HUES48 (cell line): ENCODE results near the gene IDI1.

Experiments
- H3K27ac ChIP-seq: one replicate; pipeline ENCODE4 v1.7.0; 2013; ENCODE audit warnings: low read depth, low read length, inconsistent platforms
- H3K27me3 ChIP-seq: 2 replicates; pipeline ENCODE4 v1.6.1; 2013; ENCODE audit warnings: mild to moderate bottlenecking, low read length; ENCODE audit not compliant: control insufficient read depth, insufficient read depth
- H3K36me3 ChIP-seq: 2 replicates; pipeline ENCODE4 v1.6.1; 2013; ENCODE audit warnings: low read length; ENCODE audit not compliant: control insufficient read depth, insufficient read depth
- H3K4me1 ChIP-seq: 2 replicates; pipeline ENCODE4 v1.6.1; 2013; ENCODE audit warnings: mild to moderate bottlenecking, low read length; ENCODE audit not compliant: control insufficient read depth, insufficient read depth
- H3K4me3 ChIP-seq: 2 replicates; pipeline ENCODE4 v1.5.1; 2013; ENCODE audit warnings: mild to moderate bottlenecking, low read depth, low read length
- H3K9ac ChIP-seq: 2 replicates; pipeline ENCODE4 v1.6.1; 2013; ENCODE audit warnings: mild to moderate bottlenecking, low read depth, low read length, moderate library complexity
- H3K9me3 ChIP-seq: 2 replicates; pipeline ENCODE4 v1.6.1; 2013; ENCODE audit warnings: low read length; ENCODE audit not compliant: control insufficient read depth, insufficient read depth

Gene IDI1

DNA sequence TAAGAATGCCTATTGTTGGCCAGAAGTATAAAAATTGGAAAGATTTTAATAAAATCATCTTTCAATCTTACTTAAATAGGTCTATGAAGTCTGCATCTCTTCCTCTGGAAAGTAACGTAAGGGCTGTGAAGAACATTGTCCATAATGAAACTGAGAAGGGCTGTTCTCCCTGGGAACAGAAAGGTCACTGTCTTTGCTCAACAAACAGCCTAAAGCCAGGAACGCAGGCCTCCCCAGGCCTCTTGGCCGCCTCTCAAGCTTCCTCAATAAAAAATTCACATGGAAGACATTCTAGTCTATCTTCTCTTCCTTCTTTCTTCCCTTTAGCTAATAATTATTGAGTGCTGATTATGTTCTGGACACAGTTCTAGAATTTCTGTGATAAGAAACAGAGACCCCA is 14.2 kb downstream of the IDI1 start:
- Histone ChIP-seq H3K27ac (no peak overlapping the region), H3K27me3 (no peaks in the 10 kb centered on the region), H3K4me1 (peaks cover 10% of the 10 kb centered on the region), H3K9me3 (no peaks in the 10 kb centered on the region), H3K4me3 (no peak overlapping the region), H3K36me3 (peaks cover 12% of the 10 kb centered on the region), H3K9ac (no peak overlapping the region)

- Histone ChIP-seq H3K27ac (no peak overlapping the region), H3K27me3 (no peaks in the 10 kb centered on the region), H3K9me3 (no peaks in the 10 kb centered on the region), H3K9ac (no peak overlapping the region), H3K4me3 (no peak overlapping the region), H3K36me3 (peaks cover 5% of the 10 kb centered on the region; the same call in 1 of the 2 replicates), H3K4me1 (peaks cover 11% of the 10 kb centered on the region)
Observed at GRCh38 chr10:1033601-1034000, 15.3 kb downstream of the IDI1 start.

- no peaks in the 10 kb centered on the region for H3K9me3 ChIP-seq
- no peak overlapping the region for H3K9ac ChIP-seq
- peaks cover 8% of the 10 kb centered on the region; the same call in 1 of the 2 replicates for H3K4me1 ChIP-seq
- H3K4me3 ChIP-seq: no peak overlapping the region
- no peaks in the 10 kb centered on the region for H3K36me3 ChIP-seq
- no peak overlapping the region for H3K27ac ChIP-seq
- no peaks in the 10 kb centered on the region for H3K27me3 ChIP-seq
Observed at GRCh38 chr10:1029838-1030237, 19.1 kb downstream of the IDI1 start.

- H3K4me3 ChIP-seq: no peak overlapping the region
- no peak overlapping the region for H3K27ac ChIP-seq
- no peaks in the 10 kb centered on the region for H3K27me3 ChIP-seq
- H3K36me3 ChIP-seq: no peaks in the 10 kb centered on the region
- peaks cover 8% of the 10 kb centered on the region; the same call in 1 of the 2 replicates for H3K4me1 ChIP-seq
- no peak overlapping the region for H3K9ac ChIP-seq
- no peaks in the 10 kb centered on the region for H3K9me3 ChIP-seq
Observed at GRCh38 chr10:1026578-1026977, 22.3 kb downstream of the IDI1 start.

DNA sequence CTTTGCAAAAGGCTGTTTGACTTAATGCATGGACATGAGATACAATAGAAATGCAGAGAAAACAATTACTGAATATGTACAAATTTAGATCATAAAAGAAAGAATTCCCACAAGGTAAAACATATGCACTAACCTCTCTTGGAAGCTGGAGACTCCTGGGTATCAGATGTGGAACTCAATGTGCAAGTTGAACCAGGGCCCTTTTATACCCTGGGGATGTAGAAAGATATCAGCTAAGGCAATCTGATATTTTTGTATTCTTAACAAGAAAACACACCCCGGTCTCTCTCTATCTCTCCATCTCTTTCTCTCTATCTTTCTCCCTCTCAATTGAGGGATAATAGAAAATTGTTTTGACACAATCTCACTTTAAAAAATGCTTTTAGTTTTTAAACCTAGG is 23.2 kb downstream of the IDI1 start, which contains the start of gene IDI2:
Gene IDI2, minus strand, starts transcription at position 177 of the 400 bp plus-strand sequence. CDS start 1,136 bp downstream, outside the sequence.
- H3K36me3 ChIP-seq: peaks cover 2% of the 10 kb centered on the region; the same call in 1 of the 2 replicates
- no peak within 1 kb of the TSS for H3K27ac ChIP-seq

DNA sequence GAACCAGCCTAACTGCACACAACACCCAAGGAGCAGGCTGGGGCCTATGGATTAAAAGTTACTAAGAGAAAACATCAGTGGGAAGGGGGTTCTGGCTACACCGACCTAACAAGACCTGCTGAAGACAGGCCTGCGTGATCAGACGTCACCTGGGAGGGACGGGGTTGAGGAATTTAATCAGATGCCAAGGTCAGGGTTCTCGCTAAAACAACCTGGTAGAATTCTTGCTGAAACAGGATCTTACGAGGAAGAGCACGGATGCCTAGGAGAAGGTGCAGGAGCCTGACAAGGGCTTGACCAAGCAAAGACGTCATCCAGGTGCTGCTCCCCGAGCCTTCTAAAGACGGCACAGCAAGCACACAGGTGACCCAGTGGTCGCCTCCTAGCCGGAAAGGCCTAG is 24.8 kb downstream of the IDI1 start:
- Histone ChIP-seq H3K9ac (no peak overlapping the region), H3K4me3 (no peak overlapping the region), H3K4me1 (no peaks in the 10 kb centered on the region), H3K9me3 (no peaks in the 10 kb centered on the region), H3K27ac (no peak overlapping the region), H3K36me3 (peaks cover 16% of the 10 kb centered on the region), H3K27me3 (no peaks in the 10 kb centered on the region)

More for the DNA sequence above, 23.2 kb downstream of the IDI1 start, which contains the start of gene IDI2:
- Histone ChIP-seq H3K9ac (no peak within 1 kb of the TSS), H3K4me3 (no peak within 1 kb of the TSS), H3K4me1 (peaks cover 8% of the 10 kb centered on the region; the same call in 1 of the 2 replicates), H3K9me3 (no peaks in the 10 kb centered on the region), H3K27me3 (no peaks in the 10 kb centered on the region)

DNA sequence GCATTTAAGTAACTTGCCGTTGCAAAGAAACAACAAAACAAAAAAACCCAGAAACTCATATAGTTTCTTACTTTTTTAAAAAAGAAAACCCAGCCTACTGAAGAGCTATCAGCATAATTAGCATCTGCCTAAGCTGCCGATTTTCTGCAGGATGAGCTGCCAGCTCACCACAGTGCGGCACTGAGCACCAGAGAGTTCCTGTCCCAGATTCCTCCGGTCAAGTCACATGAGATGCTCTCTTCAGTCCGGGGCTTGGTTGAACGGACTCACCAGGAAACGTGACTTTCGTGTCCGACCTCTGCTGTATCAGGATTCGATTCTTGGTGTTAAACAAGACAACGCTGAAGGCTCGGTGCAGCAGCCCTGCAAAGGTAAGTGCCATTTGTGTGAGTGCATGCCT is 26.5 kb downstream of the IDI1 start:
- Histone ChIP-seq H3K9ac (no peak overlapping the region), H3K4me1 (no peaks in the 10 kb centered on the region), H3K4me3 (no peak overlapping the region), H3K36me3 (peaks cover 28% of the 10 kb centered on the region), H3K27me3 (no peaks in the 10 kb centered on the region), H3K27ac (peak overlapping the region; percentile 6), H3K9me3 (no peaks in the 10 kb centered on the region)

- Histone ChIP-seq H3K4me1 (no peaks in the 10 kb centered on the region), H3K27me3 (no peaks in the 10 kb centered on the region), H3K9ac (no peak overlapping the region), H3K27ac (no peak overlapping the region), H3K4me3 (no peak overlapping the region), H3K9me3 (no peaks in the 10 kb centered on the region), H3K36me3 (peaks cover 42% of the 10 kb centered on the region)
Observed at GRCh38 chr10:1020958-1021357, 28.0 kb downstream of the IDI1 start.

- Histone ChIP-seq H3K4me1 (no peaks in the 10 kb centered on the region), H3K36me3 (peaks cover 47% of the 10 kb centered on the region), H3K9ac (no peak overlapping the region), H3K27me3 (no peaks in the 10 kb centered on the region), H3K27ac (no peak overlapping the region), H3K4me3 (no peak overlapping the region), H3K9me3 (no peaks in the 10 kb centered on the region)
Observed at GRCh38 chr10:1020460-1020859, 28.5 kb downstream of the IDI1 start.

GRCh38 chr10:1019362-1019761 is 29.6 kb downstream of the IDI1 start:
- peaks cover 56% of the 10 kb centered on the region for H3K36me3 ChIP-seq
- H3K4me1 ChIP-seq: no peaks in the 10 kb centered on the region
- H3K9me3 ChIP-seq: no peaks in the 10 kb centered on the region
- no peak overlapping the region for H3K27ac ChIP-seq
- no peak overlapping the region for H3K9ac ChIP-seq
- no peaks in the 10 kb centered on the region for H3K27me3 ChIP-seq
- no peak overlapping the region for H3K4me3 ChIP-seq

- H3K36me3 ChIP-seq: peaks cover 88% of the 10 kb centered on the region
- no peak overlapping the region for H3K27ac ChIP-seq
- H3K9ac ChIP-seq: no peak overlapping the region
- no peak overlapping the region for H3K4me3 ChIP-seq
- H3K9me3 ChIP-seq: no peaks in the 10 kb centered on the region
- H3K27me3 ChIP-seq: no peaks in the 10 kb centered on the region
- H3K4me1 ChIP-seq: no peaks in the 10 kb centered on the region
Observed at GRCh38 chr10:1015688-1016087, 33.2 kb downstream of the IDI1 start.

DNA sequence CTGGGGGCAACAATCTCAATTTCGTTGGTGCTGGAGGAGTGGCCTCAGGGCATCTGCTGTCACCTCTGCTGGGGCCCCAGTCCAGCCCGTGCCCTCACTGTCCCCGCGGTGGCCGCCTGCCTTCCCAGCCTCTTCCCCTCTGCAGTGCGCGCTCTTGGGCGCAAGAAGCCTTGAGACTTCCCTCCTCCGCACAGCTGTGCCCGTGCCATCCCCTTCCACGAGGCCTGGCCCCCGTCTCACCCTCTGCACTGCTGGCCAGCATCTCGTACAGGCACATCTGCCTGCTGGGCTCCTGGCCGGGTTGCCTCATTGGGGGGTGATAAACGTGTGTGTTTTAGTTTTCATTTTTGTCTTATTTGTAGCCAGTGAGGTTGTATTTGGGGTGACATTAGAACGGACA is 37.2 kb downstream of the IDI1 start:
- Histone ChIP-seq H3K27ac (no peak overlapping the region), H3K4me3 (no peak overlapping the region), H3K36me3 (peaks cover 93% of the 10 kb centered on the region), H3K4me1 (no peaks in the 10 kb centered on the region), H3K9ac (no peak overlapping the region), H3K9me3 (no peaks in the 10 kb centered on the region), H3K27me3 (no peaks in the 10 kb centered on the region)
